K562 (cell line): ENCODE data around the gene PRR35. TPM values are rescaled to one million over a fixed set of nuclear protein-coding genes. Genes with fewer than 3 reads are reported as not detected.

Experiments
- AFF1 ChIP-seq, 2 experiments: fragments of 450-650 bp; IDR thresholded peaks; 2 replicates each; pipeline ENCODE4 v1.6.1; 2018; ENCODE audit warnings: mild to moderate bottlenecking in 2 of 2, low read depth in 1 of 2; ENCODE audit not compliant: partially characterized antibody in 2 of 2
- BRD4 ChIP-seq: fragments of 200-600 bp; sonication (generic); IDR thresholded peaks from 2 replicates; pipeline ENCODE4 v1.6.1; 2017; ENCODE audit warnings: inconsistent platforms
- HMBOX1 ChIP-seq: sonication (generic); IDR thresholded peaks from 2 replicates; pipeline ENCODE4 v1.6.1; 2016
- HNRNPLL ChIP-seq: fragments of 200-400 bp; formaldehyde crosslinking; IDR thresholded peaks from 2 replicates; pipeline ENCODE4 v1.6.1; 2017; ENCODE audit warnings: low read length, low read depth, mild to moderate bottlenecking; ENCODE audit not compliant: poor library complexity, severe bottlenecking
- MAFG ChIP-seq: fragments of 450-650 bp; conservative IDR thresholded peaks from 2 replicates; pipeline ENCODE4 v1.6.1; 2016; ENCODE audit warnings: missing genetic modification characterization, missing compliant biosample characterization
- MCM2 ChIP-seq: fragments of 450-650 bp; IDR thresholded peaks from 2 replicates; pipeline ENCODE4 v1.6.1; 2017; ENCODE audit warnings: low read depth, mild to moderate bottlenecking
- NELFE ChIP-seq: IDR thresholded peaks from 2 replicates; pipeline ENCODE4 v1.6.1; 2011; ENCODE audit warnings: mild to moderate bottlenecking; ENCODE audit not compliant: insufficient read depth, insufficient read length
- PHF8 ChIP-seq: fragments of 200-600 bp; sonication (generic); IDR thresholded peaks from 2 replicates; pipeline ENCODE4 v1.6.1; 2012; ENCODE audit warnings: mixed run types, mild to moderate bottlenecking, inconsistent platforms, low read length, moderate library complexity, borderline replicate concordance
- POLR2A ChIP-seq: fragments of 450-650 bp; conservative IDR thresholded peaks from 2 replicates; pipeline ENCODE4 v1.6.1; 2016
- POLR3G ChIP-seq: IDR thresholded peaks from 2 replicates; pipeline ENCODE4 v1.6.1; 2011; ENCODE audit not compliant: insufficient read length, insufficient replicate concordance; ENCODE audit errors: extremely low read depth
- RFX1 ChIP-seq: fragments of 450-650 bp; IDR thresholded peaks from 2 replicates; pipeline ENCODE4 v1.6.1; 2016; ENCODE audit warnings: mild to moderate bottlenecking, moderate library complexity
- RUNX1 ChIP-seq: sonication (generic); IDR thresholded peaks from 2 replicates; pipeline ENCODE4 v1.6.1; 2016; ENCODE audit warnings: antibody characterized with exemption, low read depth
- SMAD4 ChIP-seq: fragments of 250-450 bp; sonication (Bioruptor Pico); conservative IDR thresholded peaks from 2 replicates; pipeline ENCODE4 v1.8.0; 2021; ENCODE audit warnings: inconsistent platforms, mild to moderate bottlenecking, moderate library complexity
- SMARCE1 ChIP-seq: fragments of 450-650 bp; IDR thresholded peaks from 2 replicates; pipeline ENCODE4 v1.7.1; 2016; ENCODE audit warnings: mild to moderate bottlenecking
- UBTF ChIP-seq, 2 experiments: IDR thresholded peaks; 2 replicates each; pipeline ENCODE4 v1.6.1; 2012; ENCODE audit warnings: improper control_type of control experiment in 2 of 2, low read depth in 2 of 2, low read length in 2 of 2, borderline replicate concordance in 1 of 2
- ZBTB17 ChIP-seq: fragments of 450-650 bp; formaldehyde crosslinking; IDR thresholded peaks from 2 replicates; pipeline ENCODE4 v1.4.0; 2020; ENCODE audit warnings: mild to moderate bottlenecking
- ZNF316 ChIP-seq: fragments of 450-650 bp; IDR thresholded peaks from 2 replicates; pipeline ENCODE4 v1.6.1; 2016
- ZNF444 ChIP-seq: fragments of 250-450 bp; sonication (Bioruptor Pico); IDR thresholded peaks from 2 replicates; pipeline ENCODE4 v1.4.0; 2020; ENCODE audit warnings: mild to moderate bottlenecking, moderate library complexity
- ZNF511 ChIP-seq: sonication (generic); formaldehyde crosslinking; IDR thresholded peaks from 2 replicates; pipeline ENCODE4 v1.8.0; 2022; ENCODE audit warnings: mild to moderate bottlenecking, missing genetic modification reagents
- ZNF561 ChIP-seq: fragments of 450-650 bp; formaldehyde crosslinking; conservative IDR thresholded peaks from 2 replicates; pipeline ENCODE4 v1.4.0; 2020; ENCODE audit warnings: mild to moderate bottlenecking, moderate library complexity
- polyA plus RNA-seq, 8 experiments: library from polyadenylated mRNA; depleted of rRNA in 4 of 8; stranded (reverse) in 5 of 8; unstranded in 3 of 8; fragments of >200 nt; fragmentation: Nextera tagmentation in 2 of 8; fragmentation: Illumina TruSeq in 1 of 8; extraction: Ambion mirVana in 2 of 8; extraction: Trizol in 1 of 8; gene quantifications; 2 replicates each; pipeline versions ENCODE4 v1.2.1 to v1.2.3, GENCODE V29; 2011 to 2014; ENCODE audit warnings: inconsistent platforms in 1 of 8, missing spikeins in 1 of 8
- total RNA-seq, 7 experiments: library from RNA; depleted of rRNA in 6 of 7; stranded (reverse); fragments of >200 nt in 6 of 7; fragmentation: Illumina TruSeq in 2 of 7; extraction: Trizol in 2 of 7; gene quantifications; 2 replicates each; pipeline versions ENCODE4 v1.2.1 to v1.2.3, GENCODE V29; 2011 to 2021; ENCODE audit warnings: low replicate concordance in 1 of 7

The PRR35 gene
- total and polyA plus RNA-seq, 9 of the 15 experiments (the other 6 are each of a cell fraction or from before 2014, with no cell fraction given) = 0.17 to 0.45 (median 0.21) TPM; not detected in 5

GRCh38 chr16:588889-589657, 28.9 kb downstream of the PRR35 start (continued):
- TF ChIP-seq BRD4 (no peak), ZNF561 (no peak), ZNF444 (no peak), MCM2 (no peak), UBTF (IDR thresholded peaks at IDR 0.05; ENCODE audit: borderline replicate concordance in 1 of 2, low read depth in 2 of 2, low read length in 2 of 2) (peak; percentile 24 to 44; a peak in 1 of 4 replicates), SMARCE1 (no peak), POLR3G (no peak), POLR2A (peak; percentile 82), ZNF316 (peak; percentile 55), PHF8 (peak; percentile 87; the same call in 1 of the 2 replicates), SMAD4 (CRISPR knock-in tag) (peak; percentile 33; the same call in 1 of the 2 replicates), HNRNPLL (peak; percentile 31), NELFE (no peak), RUNX1 (no peak; the same call in 1 of the 2 replicates), RFX1 (no peak), AFF1 (IDR thresholded peaks at IDR 0.05; ENCODE audit: low read depth in 1 of 2, partially characterized antibody in 2 of 2) (no peak), ZBTB17 (CRISPR knock-in tag) (peak; percentile 79), HMBOX1 (no peak), MAFG (no peak), ZNF511 (CRISPR knock-in tag) (peak; percentile 58)
